ENCODE measurements around the gene CCL27. TPM values are rescaled to one million over a fixed set of nuclear protein-coding genes. Genes with fewer than 3 reads are reported as not detected.

The CCL27 gene
- total RNA-seq, 4 donors from 2014 or later = not detected

DNA sequence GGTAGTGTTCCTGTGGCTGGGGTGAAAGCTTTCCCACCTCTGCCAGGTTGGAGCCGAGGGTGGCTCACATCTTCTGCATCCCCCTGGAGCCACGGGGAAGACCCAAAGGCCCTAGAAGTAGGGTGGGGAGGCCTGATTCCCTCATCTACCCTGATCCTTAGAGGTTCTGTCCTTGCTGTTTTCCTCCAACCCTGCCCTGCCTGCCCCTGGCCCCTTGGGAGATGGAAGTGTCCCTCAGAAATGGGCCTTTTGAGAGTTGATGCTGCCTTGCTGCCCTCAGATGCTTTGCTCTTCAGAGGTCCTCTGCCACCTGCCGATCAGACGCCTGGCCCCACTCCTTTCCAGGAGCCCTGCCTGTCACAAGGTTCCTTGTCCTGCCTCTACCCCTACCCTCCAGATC is 22.4 kb upstream of the CCL27 start:
- ATAC-seq (ENCODE audit: low FRiP score) (no peak), DNase-seq (ENCODE audit: low spot score) (no peak)
- TF ChIP-seq, protein P1, sequence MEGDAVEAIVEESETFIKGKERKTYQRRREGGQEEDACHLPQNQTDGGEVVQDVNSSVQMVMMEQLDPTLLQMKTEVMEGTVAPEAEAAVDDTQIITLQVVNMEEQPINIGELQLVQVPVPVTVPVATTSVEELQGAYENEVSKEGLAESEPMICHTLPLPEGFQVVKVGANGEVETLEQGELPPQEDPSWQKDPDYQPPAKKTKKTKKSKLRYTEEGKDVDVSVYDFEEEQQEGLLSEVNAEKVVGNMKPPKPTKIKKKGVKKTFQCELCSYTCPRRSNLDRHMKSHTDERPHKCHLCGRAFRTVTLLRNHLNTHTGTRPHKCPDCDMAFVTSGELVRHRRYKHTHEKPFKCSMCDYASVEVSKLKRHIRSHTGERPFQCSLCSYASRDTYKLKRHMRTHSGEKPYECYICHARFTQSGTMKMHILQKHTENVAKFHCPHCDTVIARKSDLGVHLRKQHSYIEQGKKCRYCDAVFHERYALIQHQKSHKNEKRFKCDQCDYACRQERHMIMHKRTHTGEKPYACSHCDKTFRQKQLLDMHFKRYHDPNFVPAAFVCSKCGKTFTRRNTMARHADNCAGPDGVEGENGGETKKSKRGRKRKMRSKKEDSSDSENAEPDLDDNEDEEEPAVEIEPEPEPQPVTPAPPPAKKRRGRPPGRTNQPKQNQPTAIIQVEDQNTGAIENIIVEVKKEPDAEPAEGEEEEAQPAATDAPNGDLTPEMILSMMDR (IDR thresholded peaks at IDR 0.05) = no peak

DNA sequence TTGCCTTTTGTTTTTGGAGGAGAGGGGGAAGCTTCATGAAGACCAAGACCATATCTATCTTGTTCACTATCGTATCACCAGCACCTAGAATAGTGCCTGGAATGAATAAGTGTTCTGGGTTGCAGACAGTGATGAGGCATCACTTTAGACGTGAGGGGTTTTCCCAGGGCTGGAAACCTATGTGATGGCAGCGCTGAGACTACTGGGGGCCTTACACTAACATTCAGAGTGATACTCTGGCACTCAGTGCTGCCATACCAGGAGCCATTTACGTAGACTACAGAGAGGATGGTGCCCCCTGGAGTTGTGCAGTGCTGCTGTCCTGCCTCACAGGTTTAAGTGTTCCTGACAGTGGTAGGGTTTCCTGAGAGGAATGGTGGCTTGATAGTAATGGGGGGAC is 21.7 kb upstream of the CCL27 start:
- TF ChIP-seq, protein P1 (IDR thresholded peaks at IDR 0.05) = no peak
- ATAC-seq (ENCODE audit: low FRiP score) = no peak
- no peak for DNase-seq (ENCODE audit: low spot score)

GRCh38 chr9:34675869-34676268 is 13.4 kb upstream of the CCL27 start:
- ATAC-seq (ENCODE audit: low FRiP score) = peak; percentile 63
- no peak for DNase-seq (ENCODE audit: low spot score)
- TF ChIP-seq, protein P1 (IDR thresholded peaks at IDR 0.05) = no peak

- DNase-seq (ENCODE audit: low spot score) (no peak), ATAC-seq (ENCODE audit: low FRiP score) (peak; percentile 50)
Observed at GRCh38 chr9:34675048-34675714, 12.7 kb upstream of the CCL27 start.

GRCh38 chr9:34674440-34674839 is 12.0 kb upstream of the CCL27 start:
- ATAC-seq (ENCODE audit: low FRiP score) (no peak), DNase-seq (ENCODE audit: low spot score) (no peak)
- TF ChIP-seq, protein P1 (IDR thresholded peaks at IDR 0.05) = no peak

More at GRCh38 chr9:34675048-34675714, 12.7 kb upstream of the CCL27 start:
- TF ChIP-seq, protein P1 (IDR thresholded peaks at IDR 0.05) = no peak

DNA sequence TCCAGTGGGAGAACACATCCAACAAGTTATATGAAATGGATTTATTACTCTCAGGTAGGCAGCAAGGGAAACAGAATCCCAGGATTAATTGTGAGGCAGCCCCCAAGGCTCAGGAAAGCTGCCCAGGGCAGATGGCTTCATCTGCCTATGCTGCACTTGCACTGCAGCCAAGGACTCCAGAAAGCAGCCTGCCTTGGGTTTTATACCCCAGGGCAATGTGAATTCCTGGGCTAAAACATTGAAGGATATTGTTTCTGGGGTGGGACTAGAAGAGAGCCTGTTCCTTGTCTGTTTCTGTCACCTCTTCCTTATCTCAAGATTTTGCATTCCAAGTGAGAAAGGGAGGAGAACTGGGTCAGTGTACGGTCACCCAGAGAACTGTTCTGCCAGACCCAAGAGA is 8.8 kb upstream of the CCL27 start:
- TF ChIP-seq, protein P1 (IDR thresholded peaks at IDR 0.05) = no peak
- DNase-seq (ENCODE audit: low spot score) = no peak
- ATAC-seq (ENCODE audit: low FRiP score) = no peak
